H9 (cell line): ENCODE results near the gene XRN2. TPM values are rescaled to one million over a fixed set of nuclear protein-coding genes. Genes with fewer than 3 reads are reported as not detected.

Experiments
- DNase-seq: peaks from one replicate; pipeline ENCODE4 v3.0.0-alpha.2; 2017
- H2AFZ ChIP-seq: one replicate; pipeline ENCODE4 v1.6.1; 2013; ENCODE audit warnings: mild to moderate bottlenecking, low read length, control low read depth, moderate library complexity
- H2AK5ac ChIP-seq: 2 replicates; pipeline ENCODE4 v1.6.1; 2013; ENCODE audit warnings: low read length, control low read depth, mixed read lengths; ENCODE audit not compliant: insufficient read length
- H2BK120ac ChIP-seq: one replicate; pipeline ENCODE4 v1.6.1; 2013; ENCODE audit warnings: low read depth, mild to moderate bottlenecking, low read length, control low read depth, inconsistent platforms; ENCODE audit not compliant: poor library complexity, severe bottlenecking
- H2BK12ac ChIP-seq: 2 replicates; pipeline ENCODE4 v1.6.1; 2013; ENCODE audit warnings: low read length, control low read depth, mixed read lengths, low read depth; ENCODE audit not compliant: insufficient read length
- H2BK15ac ChIP-seq: 2 replicates; pipeline ENCODE4 v1.6.1; 2013; ENCODE audit warnings: low read depth, low read length, control low read depth
- H2BK20ac ChIP-seq: one replicate; pipeline ENCODE4 v1.6.1; 2013; ENCODE audit warnings: low read depth, mild to moderate bottlenecking, low read length, control low read depth, inconsistent platforms; ENCODE audit not compliant: poor library complexity, severe bottlenecking
- H2BK5ac ChIP-seq: 2 replicates; pipeline ENCODE4 v1.6.1; 2013; ENCODE audit warnings: low read length, control low read depth, mixed read lengths; ENCODE audit not compliant: insufficient read length
- H3K14ac ChIP-seq: 2 replicates; pipeline ENCODE4 v1.6.1; 2013; ENCODE audit warnings: low read length, control low read depth; ENCODE audit not compliant: insufficient read depth
- H3K18ac ChIP-seq: 2 replicates; pipeline ENCODE4 v1.6.1; 2013; ENCODE audit warnings: low read depth, mild to moderate bottlenecking, mixed read lengths, low read length, control low read depth; ENCODE audit not compliant: insufficient read length
- H3K23ac ChIP-seq: 2 replicates; pipeline ENCODE4 v1.6.1; 2013; ENCODE audit warnings: low read length, control low read depth, mixed read lengths, low read depth; ENCODE audit not compliant: insufficient read length
- H3K23me2 ChIP-seq: 2 replicates; pipeline ENCODE4 v1.6.1; 2013; ENCODE audit warnings: low read depth, mild to moderate bottlenecking, mixed read lengths, low read length, control low read depth; ENCODE audit not compliant: insufficient read length, poor library complexity, severe bottlenecking
- H3K27ac ChIP-seq: 2 replicates; pipeline ENCODE4 v1.5.1; 2013; ENCODE audit warnings: low read length, control low read depth, mixed read lengths, low read depth; ENCODE audit not compliant: insufficient read length
- H3K27me3 ChIP-seq: 2 replicates; pipeline ENCODE4 v1.6.1; 2013; ENCODE audit warnings: low read length, control low read depth, inconsistent platforms; ENCODE audit not compliant: insufficient read depth
- H3K4ac ChIP-seq: 2 replicates; pipeline ENCODE4 v1.6.1; 2013; ENCODE audit warnings: low read depth, mild to moderate bottlenecking, control low read depth, inconsistent platforms, low read length, moderate library complexity
- H3K4me1 ChIP-seq: 2 replicates; pipeline ENCODE4 v1.6.1; 2013; ENCODE audit warnings: low read length, control low read depth, inconsistent platforms; ENCODE audit not compliant: insufficient read depth
- H3K4me2 ChIP-seq: 2 replicates; pipeline ENCODE4 v1.6.1; 2013; ENCODE audit warnings: low read length, control low read depth, mixed read lengths; ENCODE audit not compliant: insufficient read length, insufficient read depth
- H3K56ac ChIP-seq: 2 replicates; pipeline ENCODE4 v1.6.1; 2013; ENCODE audit warnings: low read depth, mild to moderate bottlenecking, mixed read lengths, low read length, control low read depth; ENCODE audit not compliant: insufficient read length
- H3K79me1 ChIP-seq: 2 replicates; pipeline ENCODE4 v1.6.1; 2013; ENCODE audit warnings: low read depth, mild to moderate bottlenecking, moderate library complexity, low read length, control low read depth, inconsistent platforms; ENCODE audit not compliant: insufficient read depth, poor library complexity, severe bottlenecking
- H3K79me2 ChIP-seq: 2 replicates; pipeline ENCODE4 v1.6.1; 2013; ENCODE audit warnings: low read length, control low read depth, inconsistent platforms; ENCODE audit not compliant: insufficient read depth
- H3K9ac ChIP-seq: 2 replicates; pipeline ENCODE4 v1.6.1; 2013; ENCODE audit warnings: low read length, control low read depth, mixed read lengths; ENCODE audit not compliant: insufficient read length; ENCODE audit errors: extremely low read depth
- H3K9me3 ChIP-seq: one replicate; pipeline ENCODE4 v1.6.1; 2013; ENCODE audit warnings: low read depth, low read length, inconsistent platforms; ENCODE audit not compliant: control insufficient read depth
- H3T11ph ChIP-seq: one replicate; pipeline ENCODE4 v1.6.1; 2013; ENCODE audit warnings: mild to moderate bottlenecking, low read length, control low read depth, inconsistent platforms
- H4K20me1 ChIP-seq: one replicate; pipeline ENCODE4 v1.6.1; 2013; ENCODE audit not compliant: control insufficient read depth, insufficient read length, insufficient read depth
- H4K5ac ChIP-seq: 2 replicates; pipeline ENCODE4 v1.6.1; 2013; ENCODE audit warnings: low read depth, mild to moderate bottlenecking, mixed read lengths, low read length, control low read depth; ENCODE audit not compliant: insufficient read length
- H4K8ac ChIP-seq: replicated peaks from 2 replicates; pipeline ENCODE4 v1.6.1; 2013; ENCODE audit warnings: low read length, control low read depth, mixed read lengths, low read depth; ENCODE audit not compliant: insufficient read length
- H4K91ac ChIP-seq: 2 replicates; pipeline ENCODE4 v1.6.1; 2013; ENCODE audit warnings: low read depth, mild to moderate bottlenecking, moderate library complexity, mixed read lengths, low read length, control low read depth; ENCODE audit not compliant: insufficient read length
- H3K27ac Mint-ChIP-seq, 3 experiments: 2 replicates in 2 of 3; 3 replicates in 1 of 3; pipeline ENCODE4 v1.8.0; 2020 to 2021; ENCODE audit warnings: mixed read lengths in 3 of 3, mild to moderate bottlenecking in 1 of 3, moderate library complexity in 1 of 3
- H3K27me3 Mint-ChIP-seq: 2 replicates; pipeline ENCODE4 v1.8.0; 2021; ENCODE audit warnings: low read depth, mild to moderate bottlenecking, moderate library complexity, mixed read lengths
- H3K36me3 Mint-ChIP-seq, 3 experiments: 2 replicates in 2 of 3; 3 replicates in 1 of 3; pipeline ENCODE4 v1.8.0; 2020 to 2021; ENCODE audit warnings: low read depth in 3 of 3, mixed read lengths in 3 of 3; ENCODE audit not compliant: insufficient read depth in 1 of 3
- H3K4me1 Mint-ChIP-seq, 2 experiments: 2 replicates each; pipeline ENCODE4 v1.8.0; 2020; ENCODE audit warnings: mixed read lengths in 2 of 2
- H3K4me3 Mint-ChIP-seq, 2 experiments: 2 replicates in 1 of 2; 3 replicates in 1 of 2; pipeline ENCODE4 v1.8.0; 2020 to 2021; ENCODE audit warnings: mild to moderate bottlenecking in 2 of 2, mixed read lengths in 2 of 2, moderate library complexity in 1 of 2
- H3K9me3 Mint-ChIP-seq, 2 experiments: 2 replicates in 1 of 2; 3 replicates in 1 of 2; pipeline ENCODE4 v1.8.0; 2020; ENCODE audit warnings: mild to moderate bottlenecking in 2 of 2, mixed read lengths in 2 of 2, moderate library complexity in 1 of 2
- CTCF ChIP-seq: fragments of 200-600 bp; sonication (generic); conservative IDR thresholded peaks from 3 replicates; pipeline ENCODE4 v1.8.0; 2021; ENCODE audit warnings: antibody characterized with exemption, mild to moderate bottlenecking
- WGBS: extraction: QIAGEN DNeasy Blood & Tissue Kit; methylation state at CpG from one replicate; pipeline ENCODE4 v1.1.7; 2013; ENCODE audit warnings: missing lambda C conversion rate, low lambda C conversion rate, mixed read lengths; ENCODE audit not compliant: insufficient read length; ENCODE audit errors: extremely low coverage; 5-methylcytosine and 5-hydroxymethylcytosine counted together
- total RNA-seq: library from RNA; stranded (reverse); gene quantifications from 2 replicates; pipeline ENCODE4 v1.2.1, GENCODE V29; 2021

The XRN2 gene
- total RNA-seq, 1 experiment from 2014 or later: 96.7 TPM

- H3K27ac Mint-ChIP-seq: no peak overlapping the region
- Histone ChIP-seq H3T11ph (no peak overlapping the region), H4K8ac (no peak overlapping the region), H2BK15ac (no peak overlapping the region), H2BK20ac (no peak overlapping the region), H2AFZ (no peak overlapping the region), H3K4ac (no peak overlapping the region), H4K5ac (no peak overlapping the region), H3K4me2 (no peak overlapping the region), H2BK12ac (no peak overlapping the region), H3K23me2 (no peaks in the 10 kb centered on the region), H3K9me3 (no peaks in the 10 kb centered on the region), H3K14ac (no peak overlapping the region), H4K91ac (no peak overlapping the region), H3K56ac (no peak overlapping the region), H3K27ac (no peak overlapping the region), H3K79me2 (no peaks in the 10 kb centered on the region), H2BK120ac (no peak overlapping the region), H3K27me3 (no peaks in the 10 kb centered on the region; the same call in 1 of the 2 replicates), H2BK5ac (no peak overlapping the region), H3K4me1 (no peaks in the 10 kb centered on the region), H3K23ac (no peak overlapping the region), H2AK5ac (no peak overlapping the region), H3K79me1 (no peaks in the 10 kb centered on the region), H4K20me1 (no peaks in the 10 kb centered on the region), H3K9ac (no peak overlapping the region), H3K18ac (no peak overlapping the region)
- no peak for DNase-seq
- WGBS: no CpG with 5 or more reads among the region's 2 CpGs
- no peaks in the 10 kb centered on the region for H3K4me1 Mint-ChIP-seq
- peaks cover 7 to 11% of the 10 kb centered on the region in 2 experiments; a peak in 4 of 5 replicates for H3K9me3 Mint-ChIP-seq
- H3K36me3 Mint-ChIP-seq: peaks cover 0 to 3% (median 0%) of the 10 kb centered on the region in 3 experiments; a peak in 1 of 7 replicates
- no peak for TF ChIP-seq CTCF
- H3K4me3 Mint-ChIP-seq: no peak overlapping the region
- H3K27me3 Mint-ChIP-seq: peaks cover 5% of the 10 kb centered on the region; the same call in 1 of the 2 replicates
Measured at GRCh38 chr20:21262812-21263211, 40.3 kb upstream of the XRN2 start.
